GM21737 (cell line): ENCODE measurements around the gene GTF3C2.
"Not testable (repeated sequence)": the region's sequence is repeated elsewhere in the genome, so short reads cannot be mapped to it uniquely, and the experiment has no call there.

Experiments
- ATAC-seq: cut with Tn5 transposase; IDR thresholded peaks from one replicate; pipeline ENCODE4 v1.9.1; 2021; ENCODE audit warnings: mild to moderate bottlenecking, moderate library complexity; ENCODE audit not compliant: unreplicated experiment

GTF3C2 gene

DNA sequence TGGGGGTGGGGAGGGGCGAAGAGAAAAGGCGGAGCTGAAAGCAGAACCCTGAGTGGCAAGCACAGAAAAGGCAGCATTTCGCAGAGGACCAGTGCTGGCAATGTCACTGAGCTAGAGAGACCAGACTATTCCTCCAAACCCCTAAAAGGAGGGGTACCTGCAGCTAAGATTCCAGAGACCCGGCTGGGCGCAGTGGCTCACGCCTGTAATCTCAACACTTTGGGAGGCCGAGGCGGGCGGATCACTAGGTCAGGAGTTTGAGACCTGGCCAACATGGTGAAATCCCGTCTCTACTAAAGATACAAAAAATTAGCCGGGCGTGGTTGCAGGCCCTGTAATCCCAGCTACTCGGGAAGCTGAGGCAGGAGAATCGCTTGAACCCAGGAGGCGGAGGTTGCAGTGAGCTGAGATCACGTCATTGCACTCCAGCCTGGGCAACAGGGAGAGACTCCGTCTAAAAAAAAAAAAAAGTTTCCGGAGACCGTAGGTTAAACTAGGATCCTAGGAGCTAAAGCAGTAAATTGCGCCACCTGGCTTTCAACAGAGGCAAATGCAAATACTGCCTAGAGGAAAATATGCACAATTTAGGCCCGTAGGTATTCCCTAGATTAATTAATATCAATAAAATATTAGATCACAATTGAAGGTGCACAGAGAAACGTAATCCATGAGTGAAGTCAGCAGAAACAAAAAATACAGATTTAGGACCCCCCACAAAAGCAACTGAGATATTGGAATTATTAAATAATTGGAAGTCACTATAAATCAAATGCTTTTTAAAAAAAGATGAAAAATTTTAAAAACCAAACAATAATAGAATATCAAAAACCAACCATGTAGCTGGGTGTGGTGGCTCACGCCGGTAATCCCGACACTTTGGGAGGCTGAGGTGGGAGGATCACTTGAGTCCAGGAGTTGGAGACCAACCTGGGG lies 53.2 kb downstream of the GTF3C2 start:
- ATAC-seq = no peak

DNA sequence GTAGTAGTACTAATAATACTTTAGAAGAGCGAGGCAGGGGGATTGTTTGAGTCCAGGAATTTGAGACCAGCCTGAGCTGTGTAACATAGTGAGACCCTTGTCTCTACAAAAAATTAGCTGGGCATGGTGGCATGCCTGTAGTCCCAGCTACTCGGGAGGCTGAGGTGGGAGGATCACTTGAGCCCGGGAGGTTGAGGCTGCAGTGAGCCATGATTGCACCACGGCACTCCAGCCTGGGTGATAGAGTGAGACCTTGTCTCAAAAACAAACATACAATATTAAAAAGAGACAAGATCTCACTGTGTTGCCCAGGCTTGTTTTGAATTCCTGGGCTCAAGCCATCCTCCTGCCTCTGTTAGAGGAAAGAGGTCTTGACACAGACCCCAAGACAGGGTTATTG lies 56.0 kb downstream of the GTF3C2 start:
- ATAC-seq = not testable (repeated sequence)

DNA sequence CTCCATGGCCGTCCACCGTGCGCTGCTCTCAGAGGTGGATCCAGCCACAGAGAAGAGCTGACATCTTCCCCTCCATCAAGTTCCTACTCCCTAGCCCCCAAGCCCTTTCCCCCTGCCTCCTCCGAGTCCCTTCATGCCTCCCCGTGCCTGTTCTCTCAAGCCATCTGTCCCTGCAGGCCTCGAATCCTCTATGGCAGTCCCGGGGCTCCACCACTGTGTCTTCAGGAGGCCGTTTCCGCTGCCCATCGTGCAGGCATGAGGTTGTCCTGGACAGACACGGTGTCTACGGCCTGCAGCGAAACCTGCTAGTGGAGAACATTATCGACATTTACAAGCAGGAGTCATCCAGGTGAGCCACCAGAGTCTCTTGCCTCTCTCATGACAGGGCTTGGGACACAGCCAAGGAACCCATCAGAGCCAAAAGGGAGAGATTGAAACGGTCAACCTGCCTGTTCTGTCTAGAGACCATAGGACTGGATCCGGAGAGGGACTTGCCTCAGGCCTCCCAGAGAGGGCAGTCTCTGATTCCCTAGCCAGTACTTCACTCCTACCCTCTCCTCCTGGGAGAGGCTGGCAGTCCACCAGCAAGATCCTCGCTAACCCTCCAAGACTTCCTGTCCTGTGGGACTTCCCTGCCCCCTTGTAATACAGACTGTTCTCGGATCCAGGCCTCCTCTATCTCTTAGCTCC lies 58.0 kb downstream of the GTF3C2 start:
- ATAC-seq = no peak

DNA sequence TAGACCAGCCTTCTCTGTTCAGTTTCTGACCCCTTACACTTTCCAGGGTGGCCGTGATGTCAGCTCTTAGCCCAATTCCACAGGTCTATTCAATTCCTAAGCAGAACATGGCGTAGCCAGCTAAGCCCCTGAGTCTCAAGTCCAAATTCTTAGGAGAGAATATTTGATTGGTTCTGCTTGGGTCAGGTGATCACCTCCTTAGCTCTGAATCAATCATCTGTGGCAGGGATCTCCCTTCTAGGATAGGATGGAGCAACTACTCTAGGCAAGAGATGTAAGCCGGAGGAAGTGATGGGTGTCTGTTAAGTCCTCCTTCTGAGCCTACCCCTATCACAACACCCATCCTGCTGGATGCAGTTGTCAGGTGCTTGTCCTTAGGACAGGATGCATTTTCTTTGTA lies 59.4 kb downstream of the GTF3C2 start:
- ATAC-seq = no peak

DNA sequence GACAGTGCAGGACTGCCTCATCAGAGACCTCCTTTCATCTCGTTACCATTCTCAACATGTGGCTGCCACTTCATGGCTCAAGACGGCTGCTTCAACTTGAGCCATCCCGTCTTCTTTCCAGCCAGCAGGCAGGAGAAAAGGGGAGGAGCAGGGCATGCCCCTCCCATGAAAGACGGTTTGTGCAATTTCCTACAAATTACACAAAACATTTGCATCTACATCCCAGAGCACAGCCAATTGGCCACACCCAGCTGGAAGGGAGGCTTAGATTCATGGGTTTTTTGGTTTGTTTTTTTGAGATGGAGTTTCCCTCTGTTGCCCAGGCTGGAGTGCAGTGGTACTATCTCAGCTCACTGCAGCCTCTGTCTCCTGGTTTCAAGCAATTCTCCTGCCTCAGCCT lies 60.1 kb downstream of the GTF3C2 start:
- no peak for ATAC-seq

DNA sequence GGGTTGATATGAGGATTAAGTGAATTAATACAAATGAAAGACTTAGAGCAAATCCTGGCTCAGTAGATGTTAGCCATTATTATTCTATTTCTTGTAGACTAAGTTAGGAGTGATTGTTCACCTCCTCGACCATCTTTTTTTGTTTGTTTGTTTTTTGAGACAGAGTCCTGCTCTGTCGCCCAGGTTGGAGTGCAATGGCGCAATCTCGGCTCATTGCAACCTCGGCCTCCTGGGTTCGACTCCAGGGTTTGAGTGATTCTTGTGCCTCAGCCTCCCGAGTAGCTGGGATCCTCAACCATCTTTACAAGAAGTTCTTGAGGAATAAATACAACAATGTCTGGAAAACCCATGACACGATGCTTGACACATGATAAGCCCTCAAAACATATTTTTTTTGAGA lies 61.6 kb downstream of the GTF3C2 start:
- ATAC-seq = no peak

DNA sequence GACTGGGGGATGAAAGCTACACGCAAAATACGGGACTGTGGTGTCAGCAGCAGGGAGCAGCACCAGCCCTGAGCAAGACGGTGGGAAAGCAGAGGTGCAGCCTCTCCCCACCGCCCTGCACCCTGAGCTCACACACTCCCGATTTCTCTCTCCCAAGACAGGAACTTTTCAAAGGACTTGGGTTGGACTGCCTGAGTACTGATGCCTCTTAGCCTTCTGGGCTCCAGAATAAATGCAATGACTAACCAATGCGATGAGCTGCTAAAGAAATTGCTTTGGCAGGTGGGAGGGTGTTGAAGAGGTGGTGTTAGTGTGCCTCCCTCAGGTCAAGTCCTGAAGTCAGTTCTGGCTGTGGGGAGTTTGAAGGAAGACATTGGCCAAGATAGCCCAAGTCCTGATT lies 64.7 kb downstream of the GTF3C2 start:
- ATAC-seq = no peak

DNA sequence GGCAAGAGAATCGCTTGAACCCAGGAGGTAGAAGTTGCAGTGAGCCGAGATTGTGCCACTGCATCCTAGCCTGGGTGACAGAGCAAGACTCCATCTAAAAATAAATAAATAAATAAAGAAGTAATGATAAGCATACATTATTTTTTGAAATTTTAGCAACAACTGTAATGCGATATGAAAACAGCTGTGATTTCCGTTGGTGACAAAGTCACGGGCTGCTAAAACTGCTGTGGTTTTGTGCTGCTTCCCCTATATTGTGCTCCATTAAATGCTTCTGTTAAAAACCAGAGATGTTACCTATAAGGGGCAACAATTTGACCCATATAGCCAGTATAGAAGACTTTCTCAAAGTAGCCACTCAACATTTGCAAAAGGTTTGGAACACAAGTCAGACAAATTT lies 66.0 kb downstream of the GTF3C2 start:
- ATAC-seq = no peak

DNA sequence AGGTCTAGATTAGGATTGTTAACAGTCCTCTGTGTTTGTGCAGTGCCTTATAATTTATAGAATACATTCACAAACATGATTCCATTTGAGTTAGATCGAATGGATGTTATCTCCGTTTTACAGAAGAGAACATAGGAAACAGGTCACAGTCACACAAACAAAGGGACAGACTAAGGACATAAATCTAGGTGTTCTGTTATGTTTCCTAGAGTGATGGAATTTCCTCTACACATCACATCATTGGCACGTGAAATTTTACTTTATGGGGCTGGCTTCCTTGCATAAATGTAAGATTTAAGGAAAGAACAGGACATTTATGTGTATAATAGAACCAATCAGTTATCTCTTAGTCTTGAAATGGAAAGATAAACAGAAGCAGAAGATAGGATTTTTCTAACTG lies 68.0 kb downstream of the GTF3C2 start:
- no peak for ATAC-seq

DNA sequence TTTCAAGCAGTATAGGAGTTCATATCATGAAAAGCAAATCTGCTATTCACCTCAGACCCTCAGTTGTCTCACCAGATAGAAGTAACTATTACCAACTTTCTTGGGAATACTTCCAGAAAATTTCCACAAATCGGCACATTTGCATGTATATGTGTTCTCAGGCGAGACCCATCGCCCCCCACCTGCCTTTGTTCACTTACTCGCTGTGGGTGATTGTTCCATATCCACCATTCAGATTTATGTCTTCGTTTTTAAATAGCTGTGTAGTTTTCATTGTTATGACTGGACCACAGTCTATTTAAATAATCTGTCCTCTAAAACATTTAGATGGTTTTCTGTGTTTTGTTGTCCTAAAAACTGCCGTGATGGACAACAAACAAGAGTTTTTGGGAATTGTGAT lies 71.1 kb downstream of the GTF3C2 start:
- ATAC-seq = no peak

DNA sequence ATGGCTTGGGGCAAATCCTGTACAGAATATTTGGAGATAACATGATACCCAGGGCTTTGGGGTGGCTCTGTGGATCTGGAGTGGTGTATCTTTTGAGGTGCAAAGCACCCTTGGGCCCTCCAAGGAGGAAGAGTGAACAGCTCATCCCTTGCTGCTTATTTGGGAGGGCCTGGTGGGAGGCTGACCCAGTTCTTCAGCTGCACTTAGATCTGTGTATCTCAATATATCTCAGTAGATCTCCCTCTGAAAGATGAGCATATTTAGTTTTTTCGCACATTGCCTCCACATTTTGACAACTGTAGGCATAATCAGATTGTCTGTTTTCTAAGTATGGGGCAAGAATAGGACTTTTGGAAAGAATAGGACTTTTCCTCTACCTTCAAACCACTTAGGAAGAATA lies 71.6 kb downstream of the GTF3C2 start:
- ATAC-seq = no peak

DNA sequence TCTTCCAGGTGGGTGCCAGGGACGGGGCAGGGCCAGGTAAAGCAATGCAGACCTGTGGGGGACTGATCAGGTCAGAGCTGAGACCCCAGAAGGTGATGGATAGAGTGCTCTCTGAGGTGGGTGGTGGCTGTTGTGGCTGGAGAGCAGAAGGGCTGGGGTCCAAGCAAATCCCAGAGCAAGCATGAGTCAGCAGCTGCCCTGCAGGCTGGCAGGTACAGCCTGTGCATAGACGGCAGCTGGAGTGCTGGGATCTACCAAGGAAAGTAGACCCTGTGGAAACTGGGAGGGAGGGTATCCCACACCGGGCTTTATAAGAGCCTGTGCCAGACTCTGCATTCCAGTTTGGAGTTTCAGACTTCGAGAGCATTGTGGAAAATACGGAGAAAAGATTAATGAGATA lies 73.7 kb downstream of the GTF3C2 start:
- ATAC-seq = no peak

DNA sequence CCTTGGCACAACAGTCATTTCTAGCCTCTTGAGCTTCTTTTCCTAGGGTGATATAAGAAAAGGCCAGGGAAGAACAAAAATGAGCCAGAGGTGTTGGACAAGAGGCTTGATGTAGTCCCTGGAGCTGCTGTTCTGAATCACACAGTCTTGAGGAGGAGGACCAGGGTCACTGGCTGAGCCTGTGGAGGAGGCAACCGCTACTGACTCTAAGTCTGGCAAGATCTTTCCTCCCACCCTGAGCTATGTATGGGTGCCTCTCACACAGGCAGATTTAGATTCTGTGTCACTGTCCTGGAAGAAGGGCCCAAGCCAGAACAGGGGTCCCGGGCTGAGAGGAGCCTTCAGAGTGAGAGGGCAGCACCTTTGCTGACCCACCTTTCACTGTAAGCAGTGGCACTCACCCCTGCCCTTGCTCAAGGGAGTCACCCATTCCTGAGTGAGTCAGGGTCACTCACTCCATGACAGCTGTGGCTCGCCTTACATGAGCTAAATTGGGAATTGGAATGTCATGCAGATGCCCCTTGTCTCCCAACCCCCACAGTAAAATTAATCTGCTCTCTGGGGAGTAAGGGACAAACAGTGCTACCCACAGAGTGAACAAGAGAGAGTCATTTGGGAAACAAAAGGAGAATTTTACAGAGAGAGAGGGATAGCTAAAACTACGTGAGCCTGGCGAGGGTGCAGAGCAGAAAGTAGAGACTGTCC lies 74.6 kb downstream of the GTF3C2 start, which contains the start of gene TRIM54:
Gene TRIM54, plus strand, starts transcription at position 575 of the 705 bp plus-strand sequence. CDS start 303 bp downstream, outside the sequence.
- ATAC-seq = no peak

DNA sequence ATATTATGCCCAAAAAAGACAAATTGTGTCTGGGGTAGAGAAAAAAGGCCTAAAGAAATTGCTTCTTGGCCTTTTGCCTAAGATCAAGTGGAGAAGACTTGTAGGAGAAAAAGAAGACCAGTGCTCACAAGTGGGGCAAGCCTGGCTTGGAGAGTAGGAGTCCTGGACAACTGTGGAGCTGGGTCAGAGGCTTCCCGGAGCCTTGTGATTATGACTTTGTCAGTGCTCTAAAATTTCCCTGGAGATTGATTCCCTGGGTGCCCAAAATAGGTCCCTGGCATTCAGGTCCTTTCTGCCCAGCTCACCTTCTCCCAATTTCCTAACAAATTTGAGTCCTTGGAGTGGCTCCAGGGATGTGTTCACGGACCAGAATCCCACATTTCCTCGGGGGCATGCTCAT lies 75.1 kb downstream of the GTF3C2 start:
- ATAC-seq = no peak

DNA sequence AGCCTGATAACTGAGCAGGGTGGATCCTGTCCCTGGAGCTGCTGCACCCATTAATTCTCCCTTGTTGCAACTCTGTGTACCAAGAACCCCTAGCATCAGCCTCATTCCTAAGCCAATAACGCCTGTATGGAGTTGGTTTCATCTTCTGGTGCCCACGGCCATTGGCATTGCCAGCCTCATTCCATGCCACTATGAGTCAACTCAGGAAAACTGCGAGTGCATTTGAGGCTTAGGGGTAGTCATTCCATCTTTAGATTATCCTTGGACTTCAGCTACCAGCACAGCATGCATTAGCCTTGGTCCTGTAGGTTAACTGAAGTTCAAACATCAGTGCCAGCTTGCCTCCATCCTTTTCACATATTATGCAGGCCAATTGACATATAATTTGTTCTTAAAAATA lies 75.7 kb downstream of the GTF3C2 start:
- ATAC-seq = no peak

DNA sequence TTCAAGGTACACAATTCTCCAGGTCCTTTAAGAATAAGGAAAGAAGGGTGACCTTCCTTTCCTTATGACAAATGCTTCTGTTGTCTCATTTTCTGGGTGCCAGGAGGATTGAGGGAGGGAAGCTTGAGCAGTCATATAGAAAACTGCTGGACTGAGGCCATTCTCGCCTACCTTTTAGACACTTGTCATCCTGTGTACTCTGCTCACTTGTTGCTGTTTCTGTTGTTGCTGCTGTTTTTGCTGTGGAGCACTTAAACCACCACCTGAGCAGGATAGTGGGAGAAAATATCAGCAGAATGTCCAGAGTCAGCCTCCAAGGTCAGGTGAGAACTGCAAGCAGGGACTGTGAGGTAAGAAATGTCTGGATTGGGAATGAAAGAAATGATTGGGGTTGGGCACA lies 78.6 kb downstream of the GTF3C2 start:
- ATAC-seq = no peak
